HG03060 (cell line): ENCODE measurements around the gene GABRB3.

Experiments
- ATAC-seq: cut with Tn5 transposase; IDR thresholded peaks from one replicate; pipeline ENCODE4 v1.9.1; 2021; ENCODE audit warnings: low read depth, moderate number of reproducible peaks; ENCODE audit not compliant: unreplicated experiment

Gene GABRB3

DNA sequence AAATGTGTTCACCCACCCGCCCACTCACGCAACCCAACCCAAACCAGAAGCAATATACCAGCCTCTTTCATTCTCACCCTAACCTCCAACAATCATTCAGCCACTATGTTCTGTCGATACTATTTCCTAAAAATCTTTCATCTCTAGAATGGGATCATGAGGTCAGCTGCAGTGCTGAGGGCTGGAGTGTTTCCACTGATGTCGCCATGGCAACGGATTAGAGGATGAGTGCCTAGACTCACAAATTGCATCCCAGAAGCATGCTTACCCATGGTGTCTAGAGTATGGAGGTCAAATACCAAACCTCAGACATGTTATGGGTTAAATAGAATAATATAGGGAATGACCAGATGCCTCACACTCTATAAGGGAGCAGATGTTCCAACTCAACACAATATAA, 138.5 kb downstream of the GABRB3 start:
- ATAC-seq, result no peak

DNA sequence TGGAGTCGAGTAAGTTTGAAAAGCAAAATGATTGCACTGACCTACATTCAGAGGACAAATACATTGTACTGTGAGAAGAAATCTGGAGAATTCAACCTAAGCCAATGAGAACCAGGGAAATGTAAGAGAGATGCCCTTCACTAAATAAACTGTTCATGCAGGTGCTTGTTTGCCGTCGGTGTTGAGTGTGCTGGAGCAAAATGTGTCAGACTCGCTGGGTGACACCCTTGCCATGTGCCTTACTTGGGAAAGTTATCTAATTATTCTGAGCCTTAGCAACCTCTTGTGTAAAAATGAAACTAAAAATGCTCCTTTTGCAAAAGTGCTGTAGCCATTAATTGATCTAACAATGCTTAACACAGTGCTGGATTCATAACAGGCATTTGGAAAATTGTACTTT, 140.4 kb downstream of the GABRB3 start:
- no peak for ATAC-seq

GRCh38 chr15:26631894-26632293, 141.0 kb downstream of the GABRB3 start:
- no peak for ATAC-seq

DNA sequence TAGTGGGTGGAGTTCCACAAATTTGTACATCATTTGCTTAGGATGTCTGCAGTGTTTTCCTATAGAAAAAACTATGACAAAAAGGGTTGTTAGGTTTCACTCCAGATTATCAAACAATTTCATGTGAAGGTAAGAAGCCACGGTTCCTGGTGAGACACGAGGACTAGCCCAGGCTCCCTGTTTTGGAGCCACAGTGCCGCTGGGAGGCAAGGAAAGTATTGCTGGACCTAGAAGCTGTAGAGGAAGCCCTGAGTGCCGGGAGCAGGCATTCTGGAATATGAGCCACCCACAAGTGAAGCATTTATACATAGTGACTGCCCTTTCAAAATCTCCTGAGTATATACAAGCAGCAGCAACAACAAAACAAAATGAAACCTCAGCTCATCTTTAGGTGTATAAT, 142.0 kb downstream of the GABRB3 start:
- ATAC-seq, result no peak

- ATAC-seq, result no peak
Observed at GRCh38 chr15:26628879-26629529, 143.9 kb downstream of the GABRB3 start.

DNA sequence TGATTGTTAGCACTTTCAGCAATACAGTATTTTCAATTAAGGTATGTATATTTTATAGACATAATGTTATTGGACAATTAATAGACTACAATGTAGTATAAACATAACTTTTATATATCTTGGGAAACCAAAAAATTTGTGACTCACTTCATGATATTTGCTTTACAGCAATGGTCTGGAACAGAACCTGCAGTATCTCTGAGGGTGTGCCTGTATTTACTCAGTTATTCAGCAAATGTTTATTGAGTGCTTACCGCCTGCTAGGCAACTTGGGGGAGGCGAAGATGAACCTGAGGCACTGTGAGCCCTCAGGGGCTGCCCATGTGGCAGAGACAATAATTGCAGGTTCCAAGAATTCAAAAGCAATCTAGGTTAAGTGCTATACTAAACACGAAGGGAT, 144.8 kb downstream of the GABRB3 start:
- ATAC-seq, result no peak

- ATAC-seq, result no peak
Observed at GRCh38 chr15:26624128-26624527, 148.7 kb downstream of the GABRB3 start.

DNA sequence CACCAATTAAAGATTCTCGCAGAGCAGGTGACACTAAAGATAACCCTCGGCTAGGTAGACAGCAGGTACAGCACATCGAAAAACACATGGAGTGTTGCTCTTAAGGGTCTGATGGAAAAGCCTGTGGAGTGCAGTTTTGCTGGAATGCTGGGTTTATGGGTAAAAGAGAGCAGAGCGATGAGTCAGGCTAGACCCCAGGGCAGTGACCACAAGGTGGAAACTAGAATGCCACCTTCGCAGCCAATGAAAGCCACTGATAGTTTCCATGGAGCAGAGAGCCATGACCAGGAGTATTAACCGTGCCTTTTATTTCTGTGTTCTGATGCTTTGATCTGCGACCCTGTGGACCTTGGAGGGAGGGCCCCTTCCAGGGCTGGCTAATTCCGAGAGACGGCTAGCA, 149.8 kb downstream of the GABRB3 start:
- ATAC-seq, result no peak

GRCh38 chr15:26621816-26622215, 151.1 kb downstream of the GABRB3 start:
- no peak for ATAC-seq

GRCh38 chr15:26620528-26621458, 152.1 kb downstream of the GABRB3 start:
- ATAC-seq, result no peak

DNA sequence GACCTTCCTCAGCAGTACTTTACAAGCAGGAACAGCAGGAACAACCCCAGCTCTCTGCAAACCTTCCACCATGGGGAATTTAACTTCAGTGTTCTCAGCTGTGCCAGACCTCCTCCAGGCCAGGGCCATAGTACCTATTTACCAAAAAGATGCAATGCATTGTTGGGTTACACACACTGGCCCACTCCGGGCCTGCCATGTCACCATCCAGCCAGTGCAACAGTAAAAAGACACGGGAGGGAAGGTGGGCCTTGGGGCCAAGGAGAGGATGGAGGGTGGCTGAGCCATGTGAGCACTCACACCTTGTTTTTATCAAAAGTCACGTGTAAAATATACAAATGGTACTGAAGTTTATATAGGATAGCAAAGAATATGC, 157.0 kb downstream of the GABRB3 start:
- no peak for ATAC-seq

GRCh38 chr15:26615188-26615926, 157.5 kb downstream of the GABRB3 start:
- ATAC-seq, result no peak

- ATAC-seq, result no peak
Observed at GRCh38 chr15:26614734-26615133, 158.1 kb downstream of the GABRB3 start.

DNA sequence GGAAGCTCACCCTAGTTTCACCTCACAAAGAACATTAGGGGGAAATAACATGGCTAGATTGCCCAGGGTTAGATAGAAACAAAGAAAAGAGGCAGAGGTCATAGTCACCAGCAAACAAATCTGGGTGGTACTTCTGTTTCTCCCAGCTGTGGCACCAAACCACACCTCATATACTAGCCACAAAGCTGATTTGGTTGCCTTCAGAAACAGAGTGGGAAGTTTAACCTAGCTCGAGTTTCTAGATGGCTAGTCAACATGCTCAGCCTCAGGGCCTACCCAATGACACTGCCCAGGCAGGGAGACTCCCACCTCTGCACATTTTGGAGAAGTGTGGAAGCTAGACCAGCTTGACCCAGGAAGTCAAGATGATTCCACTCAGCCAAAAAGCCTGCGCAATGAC, 174.2 kb downstream of the GABRB3 start:
- no peak for ATAC-seq

- no peak for ATAC-seq
Observed at GRCh38 chr15:26595611-26596010, 177.3 kb downstream of the GABRB3 start.

DNA sequence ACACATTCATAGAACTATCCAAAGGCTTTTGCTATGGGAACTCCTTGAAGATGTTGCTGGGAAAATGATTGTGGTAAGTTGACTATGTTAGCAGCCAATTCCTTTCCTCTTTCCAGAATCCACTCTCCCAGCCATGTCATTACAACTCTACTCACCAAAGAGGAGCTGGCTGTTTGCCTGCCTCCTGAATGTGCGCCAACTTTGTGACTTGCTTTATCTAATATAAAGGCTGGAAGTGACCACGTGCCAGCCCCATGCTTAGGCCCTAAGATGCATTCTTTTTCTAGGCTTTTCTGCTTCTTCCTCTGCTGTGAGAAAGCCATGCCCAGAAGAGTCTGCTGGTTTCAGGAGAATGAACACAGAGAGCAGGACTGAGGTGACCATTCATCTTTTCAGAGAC, 182.2 kb downstream of the GABRB3 start:
- ATAC-seq, result no peak

DNA sequence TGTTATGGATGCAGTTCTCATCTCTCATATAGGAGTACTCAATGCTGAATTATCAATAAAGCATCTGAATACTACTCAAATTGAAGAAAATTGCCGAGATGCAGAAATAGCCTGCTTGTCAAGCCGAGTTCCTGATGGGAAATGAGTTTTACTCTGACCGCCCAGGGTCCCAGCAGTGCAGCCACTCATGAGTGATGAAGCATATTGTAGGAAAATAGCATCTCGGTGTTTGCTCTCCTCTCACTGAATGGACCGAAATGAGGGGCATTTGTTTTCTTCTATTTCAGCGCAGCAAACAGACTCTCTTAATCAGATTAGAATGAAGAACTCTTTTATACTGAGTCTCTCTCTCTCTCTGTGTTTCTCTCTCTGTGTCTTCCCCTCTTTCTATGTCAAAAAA, 190.0 kb downstream of the GABRB3 start:
- ATAC-seq, result no peak

DNA sequence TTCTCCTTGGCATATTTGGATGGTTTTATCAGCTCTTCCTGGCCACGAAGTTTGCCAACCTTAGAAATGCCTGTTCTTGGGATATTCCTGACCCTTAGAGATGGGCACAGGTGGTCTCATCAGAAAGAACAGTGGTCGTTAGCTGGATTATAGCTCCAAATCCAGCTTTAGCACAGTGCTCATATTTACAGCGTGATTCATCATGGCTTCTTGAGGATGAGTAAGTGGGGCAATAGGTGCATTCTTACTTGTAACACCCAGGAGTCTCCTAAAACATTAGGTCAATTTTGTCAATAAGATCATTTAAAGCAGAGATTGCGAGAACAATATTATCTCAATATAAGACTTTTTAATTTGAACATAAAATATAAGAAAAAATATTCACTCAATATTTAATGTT, 191.9 kb downstream of the GABRB3 start:
- ATAC-seq, result no peak

- ATAC-seq, result no peak
Observed at GRCh38 chr15:26572602-26573350, 200.1 kb downstream of the GABRB3 start.

DNA sequence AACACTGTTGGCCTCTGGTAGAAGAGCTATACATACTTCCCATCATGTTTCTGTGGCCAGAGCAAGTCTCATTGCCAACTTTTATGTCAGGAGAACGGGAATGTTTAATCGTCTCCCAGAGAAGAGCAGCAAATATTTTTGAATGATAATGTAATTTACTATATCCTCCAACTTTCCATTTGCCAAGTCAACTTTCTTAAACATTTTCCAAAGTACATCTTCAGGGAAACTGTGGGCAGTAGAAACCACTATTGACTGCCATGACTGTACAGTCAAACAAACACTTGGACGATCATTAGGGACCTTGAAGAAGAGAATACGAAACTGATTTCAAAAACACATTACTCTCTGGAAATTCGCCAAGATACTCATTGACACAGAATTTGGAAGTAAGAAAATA, 201.5 kb downstream of the GABRB3 start:
- no peak for ATAC-seq

- ATAC-seq, result no peak
Observed at GRCh38 chr15:26565542-26565941, 207.3 kb downstream of the GABRB3 start.
